NCI-H1417 treated with DMSO at 0.1 percent for 48 hours (cell line): Measurements from ENCODE around the gene CLASRP.

Experiments used
- DNase-seq: peaks from one replicate; lab custom pipeline; 2025; lab: John Stamatoyannopoulos, UW

CLASRP gene

GRCh38 chr19:45079911-45080370, 41.1 kb downstream of the CLASRP start:
- no peak for DNase-seq

DNA sequence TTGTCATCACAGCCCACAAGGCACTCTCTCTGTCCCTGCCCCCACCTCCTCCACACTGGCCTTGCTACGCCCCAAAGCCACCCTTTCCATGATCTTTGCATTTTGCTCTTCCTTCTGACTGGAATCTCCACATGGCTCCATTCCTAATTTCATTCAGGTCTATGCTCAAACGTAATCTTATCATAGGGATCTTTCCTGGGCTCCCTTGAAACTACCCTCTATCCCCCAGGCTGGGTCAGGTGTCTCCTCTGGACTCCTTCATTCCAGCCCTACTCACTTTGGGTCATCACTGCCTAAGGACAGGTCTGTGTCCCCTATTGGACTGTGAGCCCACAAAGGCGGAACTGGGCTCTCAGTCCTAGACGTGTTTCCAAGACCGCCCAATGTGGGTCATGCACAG, 43.3 kb downstream of the CLASRP start:
- no peak for DNase-seq

- no peak for DNase-seq
Measured at GRCh38 chr19:45086480-45086879, 47.6 kb downstream of the CLASRP start.

GRCh38 chr19:45087531-45087930, 48.7 kb downstream of the CLASRP start:
- DNase-seq: no peak

- DNase-seq: no peak
Measured at GRCh38 chr19:45090034-45090433, 51.2 kb downstream of the CLASRP start.

DNA sequence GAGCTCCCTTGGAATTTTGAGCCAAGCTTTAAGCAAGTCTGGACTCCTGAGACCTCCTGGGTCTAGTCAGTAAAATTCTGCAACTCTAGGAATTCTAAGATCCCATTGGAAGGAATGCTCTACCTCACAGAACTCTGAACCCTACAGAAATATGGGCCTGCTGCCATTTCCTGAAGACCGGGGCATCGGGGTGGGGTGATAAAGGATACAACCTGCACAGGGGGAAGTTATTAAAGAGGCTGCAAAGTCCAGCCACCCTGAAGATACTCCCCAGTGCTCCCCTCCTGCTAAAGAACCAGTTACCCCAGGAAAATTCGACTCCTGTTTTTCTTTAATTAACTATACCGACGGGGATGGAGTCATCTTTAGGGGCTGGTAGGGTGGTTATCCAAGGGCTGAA, 51.8 kb downstream of the CLASRP start:
- DNase-seq: no peak

DNA sequence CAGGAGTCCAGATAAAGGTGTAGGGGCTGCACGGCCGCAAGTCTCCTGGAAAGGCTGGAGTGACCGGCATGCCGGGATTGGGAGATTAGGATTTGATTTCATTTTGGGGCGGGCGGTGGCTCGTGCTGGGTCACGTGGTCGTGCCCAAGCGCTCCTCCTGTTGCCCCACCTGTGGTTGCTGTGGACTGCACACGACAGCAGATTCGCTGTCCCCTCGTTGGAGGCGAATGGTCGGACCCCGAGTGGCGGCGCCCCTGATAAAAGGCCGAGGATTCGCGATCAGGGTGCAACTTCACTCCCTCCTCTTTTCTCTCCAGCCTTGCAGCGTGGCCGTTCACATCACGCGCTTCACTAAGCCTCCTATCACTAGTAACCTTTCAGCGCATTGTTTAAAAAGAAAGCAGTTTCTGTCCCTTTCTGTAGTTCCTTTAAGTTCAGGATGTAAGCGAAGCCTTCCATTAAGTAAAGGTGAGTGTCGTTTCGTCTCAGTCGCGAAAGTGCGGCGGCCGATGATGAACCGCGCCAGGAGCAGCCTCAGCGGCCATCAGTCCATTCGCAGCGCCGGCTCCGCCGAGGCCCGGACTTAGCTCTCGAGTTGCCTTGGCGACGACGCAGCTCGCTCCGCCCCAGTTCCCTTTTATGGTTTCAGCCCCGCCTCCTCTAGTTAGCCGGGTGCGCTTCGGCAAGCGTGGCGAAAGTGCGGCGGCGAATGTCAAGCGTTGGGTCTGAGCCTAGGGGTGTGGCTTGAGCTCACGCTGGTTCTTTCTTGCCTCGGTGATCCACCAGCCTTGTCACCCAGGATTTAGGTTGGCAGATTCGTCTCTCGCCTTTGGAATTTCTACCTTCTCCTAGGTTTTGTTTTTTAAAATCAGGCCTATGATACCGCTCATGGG, 52.4 kb downstream of the CLASRP start:
- peak; percentile 94 for DNase-seq

DNA sequence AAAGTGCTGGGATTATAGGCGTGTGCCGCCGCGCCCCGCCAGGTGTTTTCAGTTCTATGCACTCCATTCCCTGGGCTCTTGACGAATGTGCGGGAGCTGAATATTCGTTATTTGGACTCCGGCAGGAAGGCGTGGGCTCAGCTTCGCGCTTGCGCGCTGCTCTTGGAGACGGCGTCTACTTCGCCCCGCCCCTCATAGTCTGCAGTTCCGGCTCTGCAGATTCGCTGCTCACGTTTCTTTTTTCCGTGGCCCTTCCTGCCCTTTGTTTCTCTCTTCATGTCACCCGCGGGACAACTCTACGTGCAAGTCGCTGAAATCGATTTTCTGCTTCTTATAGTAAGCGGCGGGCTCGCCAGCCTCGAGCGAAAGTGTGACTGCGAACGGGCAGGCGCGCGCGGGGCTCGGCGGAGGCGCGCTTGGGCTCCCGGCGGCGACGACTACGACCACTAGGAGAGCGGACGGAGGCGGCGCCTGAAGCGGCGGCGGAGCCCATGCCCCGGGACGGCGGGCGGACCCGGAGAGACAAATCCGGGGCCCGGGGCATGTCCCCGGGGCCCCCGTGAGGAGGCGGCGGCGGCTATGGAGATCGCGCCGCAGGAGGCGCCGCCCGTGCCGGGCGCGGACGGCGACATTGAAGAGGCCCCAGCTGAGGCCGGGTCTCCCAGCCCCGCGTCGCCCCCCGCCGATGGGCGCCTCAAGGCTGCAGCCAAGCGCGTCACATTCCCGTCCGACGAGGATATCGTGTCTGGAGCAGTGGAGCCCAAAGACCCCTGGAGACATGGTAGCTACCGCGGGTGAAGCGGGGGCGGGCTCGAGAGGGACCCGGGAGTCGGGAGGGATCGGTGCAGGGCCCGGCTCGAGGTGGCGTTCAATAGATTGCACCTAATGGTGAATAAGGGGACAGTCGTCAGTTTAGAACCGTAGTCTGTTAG, 54.2 kb downstream of the CLASRP start, which contains the start of gene PPP1R37:
Gene PPP1R37 (plus strand): TSS at position 433 of the 932 bp plus-strand sequence. CDS start 147 bp downstream, at position 580.
- peak; percentile 70 for DNase-seq

- DNase-seq: no peak
Measured at GRCh38 chr19:45094137-45094536, 55.3 kb downstream of the CLASRP start.

GRCh38 chr19:45094707-45095106, 55.9 kb downstream of the CLASRP start:
- DNase-seq: no peak

GRCh38 chr19:45095496-45096413, 56.9 kb downstream of the CLASRP start:
- no peak for DNase-seq

GRCh38 chr19:45096700-45097099, 57.9 kb downstream of the CLASRP start:
- DNase-seq: no peak

GRCh38 chr19:45097450-45097775, 58.6 kb downstream of the CLASRP start:
- DNase-seq: no peak

- DNase-seq: no peak
Measured at GRCh38 chr19:45097776-45098520, 59.1 kb downstream of the CLASRP start.

DNA sequence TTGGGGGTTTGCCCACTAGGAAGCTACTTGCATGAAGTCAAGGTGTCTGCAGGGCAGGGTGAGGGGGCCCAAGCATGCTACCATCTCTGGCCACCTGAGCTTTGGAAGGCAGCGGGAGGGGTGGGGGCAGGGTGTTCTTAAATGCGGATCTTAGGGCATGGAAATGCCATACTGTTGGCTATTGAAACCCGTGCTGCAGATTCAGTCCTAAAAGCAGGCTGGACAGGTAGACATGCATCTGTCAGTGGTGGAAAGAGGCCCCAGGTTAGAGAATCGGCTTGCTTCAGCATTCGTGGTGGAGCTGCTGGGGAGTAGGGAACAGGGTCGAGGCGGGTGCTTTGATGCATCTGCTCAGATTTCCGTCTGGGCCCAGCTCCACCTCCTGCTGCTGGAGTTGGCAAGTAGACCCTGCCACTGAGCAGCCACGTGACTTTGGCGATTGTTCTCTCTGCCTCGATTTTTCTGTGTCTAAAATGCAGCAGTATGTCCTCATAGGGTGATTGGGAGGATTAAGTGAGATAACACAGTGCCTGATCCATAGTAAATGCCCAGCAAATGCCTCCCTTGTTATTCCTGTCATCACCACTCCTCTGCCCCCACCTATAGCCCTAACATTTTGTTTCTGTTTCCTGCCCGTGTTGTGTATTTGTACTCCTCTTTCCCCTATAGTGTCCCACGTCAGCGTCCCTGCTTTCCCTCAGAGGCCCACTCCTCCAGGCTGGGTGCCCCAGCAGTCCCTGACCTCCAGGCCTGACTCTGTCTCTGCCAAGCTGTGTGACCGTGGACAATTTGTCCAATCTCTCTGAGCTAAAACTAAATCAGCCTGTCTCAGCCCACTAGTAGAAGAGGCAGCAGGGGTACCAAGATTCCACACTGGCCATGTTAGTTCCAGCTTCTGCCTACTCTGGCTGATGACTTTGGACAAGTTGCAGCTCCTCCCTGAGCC, 59.9 kb downstream of the CLASRP start:
- no peak for DNase-seq

DNA sequence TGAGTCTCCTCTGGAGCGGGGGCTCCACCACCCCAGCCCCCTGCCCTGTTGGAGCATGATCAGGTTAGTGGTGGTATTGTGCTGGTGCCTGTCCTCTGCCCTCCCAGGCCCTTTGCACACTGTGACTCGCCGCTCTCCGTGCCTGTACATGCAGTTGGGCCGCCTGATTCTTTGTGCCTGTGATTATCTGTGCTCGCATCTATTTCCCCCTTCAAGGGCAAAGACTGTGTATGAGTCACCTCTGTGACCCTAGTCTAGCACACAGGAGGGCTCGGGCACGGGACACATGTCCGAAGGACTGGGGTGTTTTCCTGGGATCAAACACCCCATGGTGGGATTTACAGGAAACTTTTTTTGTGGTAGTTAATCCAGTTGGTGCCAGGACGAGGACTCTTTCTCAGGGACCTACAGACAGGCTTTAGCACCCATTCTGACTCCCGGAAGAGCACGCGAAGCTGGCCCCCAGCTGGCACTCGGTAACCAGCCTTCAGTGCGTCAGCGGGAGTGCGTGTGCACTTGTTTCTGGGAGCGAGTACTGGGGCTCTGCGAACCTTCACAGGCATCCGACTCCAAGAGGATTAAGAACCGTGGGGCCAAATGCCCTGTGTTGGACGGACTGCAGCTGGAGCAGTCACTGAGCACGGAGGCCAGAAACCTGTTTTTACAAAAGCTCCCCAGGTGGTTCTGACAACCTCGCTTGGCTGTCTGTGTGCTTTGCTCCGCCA, 60.8 kb downstream of the CLASRP start:
- DNase-seq: no peak

DNA sequence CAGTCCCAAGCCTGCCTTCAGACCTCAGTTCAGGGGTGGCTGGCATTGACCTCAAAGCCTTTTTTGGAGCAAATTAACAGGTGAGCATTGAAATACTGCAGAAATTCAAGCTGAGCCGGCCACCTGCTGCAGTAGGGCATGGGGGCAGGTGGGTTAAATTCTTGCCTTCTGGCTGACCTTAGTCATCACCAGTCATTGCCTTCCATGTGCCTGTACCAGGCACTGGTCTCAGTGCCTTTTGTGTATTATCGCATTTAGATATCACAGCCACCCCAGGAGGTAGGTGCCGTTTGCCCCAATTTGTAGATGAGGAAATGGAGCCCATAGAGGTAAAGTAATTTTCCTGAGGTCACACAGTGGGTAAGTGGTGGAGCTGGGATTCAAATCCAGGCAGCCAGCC, 61.4 kb downstream of the CLASRP start:
- DNase-seq: no peak

DNA sequence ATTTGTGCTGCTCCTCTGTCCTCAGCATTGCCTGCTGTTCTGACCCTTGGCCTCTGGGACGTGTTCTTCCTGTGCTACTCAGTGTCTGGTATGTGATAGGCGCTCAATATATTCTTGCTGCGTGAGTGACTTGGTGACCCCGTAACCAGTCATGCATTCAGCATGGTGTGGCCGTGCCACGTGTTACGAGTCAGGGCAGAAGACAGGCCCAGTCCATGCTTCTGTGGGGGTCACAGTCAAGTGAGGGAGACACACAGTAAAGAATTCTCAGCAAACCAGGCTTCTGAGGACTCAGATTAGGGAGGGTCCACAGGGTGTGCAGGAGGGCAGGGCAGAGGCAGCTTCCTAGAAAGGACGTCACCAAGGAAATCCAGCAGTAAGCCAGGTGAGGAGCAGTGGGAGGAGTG, 62.0 kb downstream of the CLASRP start:
- DNase-seq: no peak

DNA sequence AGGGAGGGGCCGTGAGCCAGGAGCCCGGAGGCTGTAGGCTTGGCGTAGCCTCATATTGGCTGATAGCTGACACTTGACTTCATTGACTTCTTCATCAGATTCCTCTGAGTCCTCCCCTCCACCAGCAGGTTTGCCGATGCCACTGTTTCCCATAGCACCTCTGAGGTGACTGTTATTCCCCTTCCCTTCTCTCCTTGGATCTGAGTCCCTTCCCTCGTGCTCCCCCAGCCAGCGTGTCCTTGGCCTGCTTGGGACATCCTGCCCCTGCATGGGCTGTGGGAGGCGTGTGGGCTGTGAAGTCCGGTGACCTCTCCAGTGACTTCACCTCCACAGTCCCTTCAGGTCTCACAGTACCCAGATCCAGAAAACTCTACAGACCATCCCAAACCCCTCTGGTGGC, 63.0 kb downstream of the CLASRP start:
- DNase-seq: no peak
